GM19438 (cell line): ENCODE measurements around the gene P2RX7.

Experiments
- ATAC-seq: cut with Tn5 transposase; IDR thresholded peaks from one replicate; pipeline ENCODE4 v1.9.1; 2021; ENCODE audit warnings: low read depth; ENCODE audit not compliant: unreplicated experiment

The P2RX7 gene

GRCh38 chr12:121167232-121167820 lies 34.6 kb downstream of the P2RX7 start:
- no peak for ATAC-seq

GRCh38 chr12:121167951-121168350 lies 35.3 kb downstream of the P2RX7 start:
- ATAC-seq, result no peak

GRCh38 chr12:121170151-121170550 lies 37.5 kb downstream of the P2RX7 start:
- no peak for ATAC-seq

GRCh38 chr12:121170611-121171260 lies 38.1 kb downstream of the P2RX7 start:
- no peak for ATAC-seq

- no peak for ATAC-seq
Observed at GRCh38 chr12:121172145-121172544, 39.5 kb downstream of the P2RX7 start.

GRCh38 chr12:121175383-121176119 lies 42.9 kb downstream of the P2RX7 start:
- no peak for ATAC-seq

GRCh38 chr12:121176826-121177529 lies 44.3 kb downstream of the P2RX7 start:
- no peak for ATAC-seq

- no peak for ATAC-seq
Observed at GRCh38 chr12:121181181-121181580, 48.5 kb downstream of the P2RX7 start.

- ATAC-seq, result no peak
Observed at GRCh38 chr12:121182222-121182893, 49.7 kb downstream of the P2RX7 start.

GRCh38 chr12:121184425-121184824 lies 51.7 kb downstream of the P2RX7 start:
- no peak for ATAC-seq

GRCh38 chr12:121184984-121185889 lies 52.6 kb downstream of the P2RX7 start:
- no peak for ATAC-seq

GRCh38 chr12:121186826-121187225 lies 54.1 kb downstream of the P2RX7 start:
- ATAC-seq, result no peak

GRCh38 chr12:121187501-121187900 lies 54.8 kb downstream of the P2RX7 start:
- ATAC-seq, result no peak

- no peak for ATAC-seq
Observed at GRCh38 chr12:121188227-121188626, 55.6 kb downstream of the P2RX7 start.

- no peak for ATAC-seq
Observed at GRCh38 chr12:121189131-121189530, 56.5 kb downstream of the P2RX7 start.

GRCh38 chr12:121189619-121190155 lies 57.0 kb downstream of the P2RX7 start:
- no peak for ATAC-seq

- ATAC-seq, result no peak
Observed at GRCh38 chr12:121190523-121191031, 57.9 kb downstream of the P2RX7 start.

GRCh38 chr12:121191151-121191550 lies 58.5 kb downstream of the P2RX7 start:
- no peak for ATAC-seq

- ATAC-seq, result no peak
Observed at GRCh38 chr12:121196902-121197301, 64.2 kb downstream of the P2RX7 start.
